ENCODE data around the gene ZW10. TPM values are rescaled to one million over a fixed set of nuclear protein-coding genes. Genes with fewer than 3 reads are reported as not detected.

ZW10 gene
- total and polyA plus RNA-seq, 10 of the 15 experiments (the other 5 are each of a cell fraction or from before 2014, with no cell fraction given), result 5.4 to 32.0 (median 17.3) TPM

DNA sequence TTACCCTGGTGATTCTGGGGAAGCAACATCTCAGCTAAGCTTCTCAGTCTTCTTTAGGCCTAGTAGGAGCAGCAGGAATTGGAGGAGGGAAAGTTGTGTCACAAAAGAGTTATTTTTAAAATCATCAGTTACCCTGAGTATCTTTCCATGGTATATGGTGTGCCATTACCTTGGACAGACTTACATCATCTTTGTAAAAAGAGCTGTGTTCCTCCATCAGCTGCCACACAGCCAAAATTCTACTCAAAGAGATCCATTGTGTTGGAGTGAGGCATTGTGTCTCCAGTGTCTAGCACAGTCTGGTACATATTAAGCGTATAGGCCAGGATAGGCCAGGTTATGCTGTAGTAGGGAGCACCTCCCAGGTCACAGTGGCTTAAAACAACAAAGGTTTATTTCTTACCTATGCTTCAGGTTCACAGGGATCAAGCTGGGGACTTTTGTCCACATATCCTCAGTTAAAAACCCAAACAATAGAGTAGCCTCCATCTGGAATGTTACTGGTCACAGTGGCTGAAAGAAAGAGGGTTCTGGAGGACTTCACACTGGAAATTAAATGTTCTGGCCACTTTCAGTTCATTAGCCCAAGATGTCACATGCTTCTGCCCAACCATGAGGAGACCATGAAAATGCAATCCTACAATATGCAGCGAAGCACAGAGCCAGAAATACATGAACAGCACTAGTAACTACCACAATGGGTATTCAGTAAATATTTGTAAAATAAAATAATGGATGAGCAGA lies 57.4 kb downstream of the ZW10 start:
- H3K9ac ChIP-seq (ENCODE audit: control insufficient read depth, insufficient read depth, low read length), result no peak overlapping the region
- 64% methylated on average over 2 of the region's 2 CpGs for WGBS (ENCODE audit: insufficient coverage, insufficient replicate concordance, low lambda C conversion rate, missing lambda C conversion rate)
- intact Hi-C loops (cut with micrococcal nuclease; ENCODE audit: unreplicated experiment), result no loop called here
- no peak overlapping the region for H2AFZ ChIP-seq (ENCODE audit: control insufficient read depth, low read depth, low read length)
- no peaks in the 10 kb centered on the region for H3K36me3 ChIP-seq (ENCODE audit: control insufficient read depth in 2 of 2, insufficient read depth in 2 of 2, low read length in 1 of 2)
- H3K4me2 ChIP-seq (ENCODE audit: control insufficient read depth, insufficient read depth), result no peak overlapping the region
- TF ChIP-seq SIN3A (IDR thresholded peaks at IDR 0.05; ENCODE audit: low read depth, low read length) (no peak), GABPA (IDR thresholded peaks at IDR 0.05; ENCODE audit: low read depth) (no peak), HDAC6 (IDR thresholded peaks at IDR 0.05; ENCODE audit: unreplicated experiment) (no peak), TCF3 (IDR thresholded peaks at IDR 0.05; ENCODE audit: borderline replicate concordance, insufficient read depth, low read depth, low read length) (no peak), RBBP5 (conservative IDR thresholded peaks at IDR 0.05) (no peak)
- H3K9me3 ChIP-seq (replicated peaks; ENCODE audit: control insufficient read depth, insufficient read depth, low read length), result no peaks in the 10 kb centered on the region
- in situ Hi-C loops (cut with MboI), result no loop called here
- FAIRE-seq (no peak), DNase-seq (ENCODE audit: low read depth, low spot score) (no peak), ATAC-seq (no peak)
- POLR2A ChIA-PET, result no interaction called here
- CTCF ChIA-PET, result no interaction called here
- H3K27ac ChIP-seq (ENCODE audit: control insufficient read depth, insufficient read depth), result no peak overlapping the region
- no peaks in the 10 kb centered on the region for H3K27me3 ChIP-seq (replicated peaks in 1 of 2; ENCODE audit: control insufficient read depth in 2 of 2, insufficient read depth in 2 of 2, low read length in 1 of 2)
- SMC1A ChIA-PET (ENCODE audit: uncharacterized antibody, unreplicated experiment), result no interaction called here
- no peak overlapping the region for H3K4me3 ChIP-seq
- no peaks in the 10 kb centered on the region for H3K4me1 ChIP-seq (ENCODE audit: control insufficient read depth, insufficient read depth, low read length)
- H3K79me2 ChIP-seq (ENCODE audit: control insufficient read depth, insufficient read depth, low read length), result no peaks in the 10 kb centered on the region
- RAD21 ChIA-PET (ENCODE audit: unreplicated experiment), result no interaction called here
- BruUV-seq (replicated peaks), result no TSS peak
- H4K20me1 ChIP-seq (ENCODE audit: control insufficient read depth, insufficient read depth), result no peaks in the 10 kb centered on the region

DNA sequence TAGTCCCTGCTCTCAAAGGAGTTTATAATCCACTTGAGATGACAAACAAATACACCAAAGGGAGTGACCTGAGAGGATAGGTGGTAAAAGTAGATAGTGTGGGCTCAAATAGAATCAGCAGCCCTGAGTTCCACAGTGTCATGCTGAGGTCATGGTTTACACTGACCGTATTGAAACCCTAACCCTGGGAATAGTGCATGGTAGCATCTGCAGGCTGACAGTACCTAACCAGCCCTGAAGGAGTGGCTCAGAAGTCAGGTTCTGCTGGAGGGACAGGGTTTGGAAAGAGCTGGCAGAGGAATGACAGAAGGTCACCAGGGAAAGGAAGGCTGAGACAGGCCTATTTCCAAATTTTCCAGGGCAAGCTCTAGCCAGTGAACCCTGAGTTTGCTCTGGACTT lies 58.2 kb downstream of the ZW10 start:
- ChIA-PET RAD21 (ENCODE audit: unreplicated experiment) (no interaction called here), CTCF (no interaction called here), POLR2A (no interaction called here), SMC1A (ENCODE audit: uncharacterized antibody, unreplicated experiment) (no interaction called here)
- Histone ChIP-seq H3K36me3 (ENCODE audit: control insufficient read depth in 2 of 2, insufficient read depth in 2 of 2, low read length in 1 of 2) (no peaks in the 10 kb centered on the region), H2AFZ (ENCODE audit: control insufficient read depth, low read depth, low read length) (no peak overlapping the region), H3K27ac (ENCODE audit: control insufficient read depth, insufficient read depth) (no peak overlapping the region), H3K4me3 (no peak overlapping the region), H3K9me3 (replicated peaks; ENCODE audit: control insufficient read depth, insufficient read depth, low read length) (no peaks in the 10 kb centered on the region), H3K4me2 (ENCODE audit: control insufficient read depth, insufficient read depth) (no peak overlapping the region), H3K4me1 (ENCODE audit: control insufficient read depth, insufficient read depth, low read length) (no peaks in the 10 kb centered on the region), H3K27me3 (replicated peaks in 1 of 2; ENCODE audit: control insufficient read depth in 2 of 2, insufficient read depth in 2 of 2, low read length in 1 of 2) (no peaks in the 10 kb centered on the region), H3K9ac (ENCODE audit: control insufficient read depth, insufficient read depth, low read length) (no peak overlapping the region), H3K79me2 (ENCODE audit: control insufficient read depth, insufficient read depth, low read length) (no peaks in the 10 kb centered on the region), H4K20me1 (ENCODE audit: control insufficient read depth, insufficient read depth) (no peaks in the 10 kb centered on the region)
- in situ Hi-C loops (cut with MboI), result no loop called here
- DNase-seq (ENCODE audit: low read depth, low spot score), result no peak
- no TSS peak for BruUV-seq (replicated peaks)
- 33% methylated on average over 1 of the region's 1 CpG for WGBS (ENCODE audit: insufficient coverage, insufficient replicate concordance, low lambda C conversion rate, missing lambda C conversion rate)
- FAIRE-seq, result no peak
- intact Hi-C loops (cut with micrococcal nuclease; ENCODE audit: unreplicated experiment), result no loop called here
- no peak for ATAC-seq
- no peak for TF ChIP-seq POLR2AphosphoS5 (IDR thresholded peaks at IDR 0.05; ENCODE audit: low read length)
- no peak for TF ChIP-seq SUZ12 (IDR thresholded peaks at IDR 0.05; ENCODE audit: unreplicated experiment)
- TF ChIP-seq SMAD1 (IDR thresholded peaks at IDR 0.05; ENCODE audit: low read depth, partially characterized antibody), result no peak
- TF ChIP-seq YY1 (IDR thresholded peaks at IDR 0.05; ENCODE audit: low read depth, low read length), result no peak
- TF ChIP-seq IKZF2 (IDR thresholded peaks at IDR 0.05), result no peak
- TF ChIP-seq TBL1XR1 (IDR thresholded peaks at IDR 0.05; ENCODE audit: low read depth, low read length), result no peak
- no peak for TF ChIP-seq POLR2A (IDR thresholded peaks at IDR 0.05; ENCODE audit: low read depth, low read length)
- no peak for TF ChIP-seq KDM1A (IDR thresholded peaks at IDR 0.05; ENCODE audit: borderline replicate concordance)
- no peak for TF ChIP-seq SMAD5 (IDR thresholded peaks at IDR 0.05; ENCODE audit: low read depth)
- TF ChIP-seq STAT1 (conservative IDR thresholded peaks at IDR 0.05), result no peak
- TF ChIP-seq, protein P1, sequence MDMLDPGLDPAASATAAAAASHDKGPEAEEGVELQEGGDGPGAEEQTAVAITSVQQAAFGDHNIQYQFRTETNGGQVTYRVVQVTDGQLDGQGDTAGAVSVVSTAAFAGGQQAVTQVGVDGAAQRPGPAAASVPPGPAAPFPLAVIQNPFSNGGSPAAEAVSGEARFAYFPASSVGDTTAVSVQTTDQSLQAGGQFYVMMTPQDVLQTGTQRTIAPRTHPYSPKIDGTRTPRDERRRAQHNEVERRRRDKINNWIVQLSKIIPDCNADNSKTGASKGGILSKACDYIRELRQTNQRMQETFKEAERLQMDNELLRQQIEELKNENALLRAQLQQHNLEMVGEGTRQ (IDR thresholded peaks at IDR 0.05; ENCODE audit: borderline replicate concordance, low read depth, low read length), result no peak
- TF ChIP-seq TCF3 (IDR thresholded peaks at IDR 0.05; ENCODE audit: borderline replicate concordance, insufficient read depth, low read depth, low read length), result no peak
- TF ChIP-seq BRCA1 (IDR thresholded peaks at IDR 0.05; ENCODE audit: low read depth, low read length), result no peak
- no peak for TF ChIP-seq SMC3 (IDR thresholded peaks at IDR 0.05; ENCODE audit: borderline replicate concordance, low read length)
- TF ChIP-seq, protein P2, sequence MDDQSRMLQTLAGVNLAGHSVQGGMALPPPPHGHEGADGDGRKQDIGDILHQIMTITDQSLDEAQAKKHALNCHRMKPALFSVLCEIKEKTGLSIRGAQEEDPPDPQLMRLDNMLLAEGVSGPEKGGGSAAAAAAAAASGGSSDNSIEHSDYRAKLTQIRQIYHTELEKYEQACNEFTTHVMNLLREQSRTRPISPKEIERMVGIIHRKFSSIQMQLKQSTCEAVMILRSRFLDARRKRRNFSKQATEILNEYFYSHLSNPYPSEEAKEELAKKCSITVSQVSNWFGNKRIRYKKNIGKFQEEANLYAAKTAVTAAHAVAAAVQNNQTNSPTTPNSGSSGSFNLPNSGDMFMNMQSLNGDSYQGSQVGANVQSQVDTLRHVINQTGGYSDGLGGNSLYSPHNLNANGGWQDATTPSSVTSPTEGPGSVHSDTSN (IDR thresholded peaks at IDR 0.05; ENCODE audit: insufficient replicate concordance, low read depth, low read length), result no peak

Measured in GM12878 (cell line).